ENCODE results near the gene HAAO. TPM values are rescaled to one million over a fixed set of nuclear protein-coding genes. Genes with fewer than 3 reads are reported as not detected.
"Not testable (repeated sequence)": the region's sequence is repeated elsewhere in the genome, so short reads cannot be mapped to it uniquely, and the experiment has no call there.

The HAAO gene
- total RNA-seq, result 1 to 10 TPM in 1 of 2 donors, under 1 TPM in 1; 0.65 to 6.1 TPM

DNA sequence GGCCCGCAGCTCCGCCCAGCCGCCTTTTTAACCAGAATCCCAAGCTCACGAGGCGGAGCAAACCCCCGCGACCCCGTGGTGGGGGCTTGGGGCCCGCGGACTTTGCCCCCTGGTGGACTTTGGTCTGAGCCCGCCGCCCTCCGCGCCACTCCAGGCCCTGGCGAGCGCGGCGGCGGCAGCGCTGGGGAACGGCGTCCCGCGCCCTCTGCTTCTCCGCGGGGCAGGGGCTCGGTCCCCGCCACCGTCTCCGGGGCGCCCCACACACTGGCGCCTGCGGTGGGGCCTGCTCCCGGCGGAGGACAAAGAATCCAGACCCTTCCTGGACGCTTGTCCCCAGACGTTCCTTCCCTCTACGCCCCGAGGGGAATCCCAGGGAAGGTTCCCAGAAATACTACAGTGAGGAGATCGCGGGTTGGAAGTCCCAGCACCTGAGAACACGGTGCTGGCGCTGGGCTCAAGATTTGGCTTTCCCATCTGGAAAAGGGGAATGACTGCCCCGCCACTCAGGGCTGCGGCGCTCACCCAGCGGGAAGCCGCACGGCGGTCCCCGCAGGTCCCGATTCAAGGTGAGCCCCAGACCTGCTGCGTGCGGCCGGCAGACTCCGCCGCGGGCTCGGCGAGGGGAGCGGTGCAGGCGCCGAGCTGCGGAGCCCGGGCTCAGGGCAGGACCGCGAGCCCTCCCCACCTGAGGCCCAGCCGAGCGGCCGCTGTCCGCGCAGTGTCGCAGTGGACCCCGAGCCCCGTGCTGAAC is at the start of gene HAAO:
TSS of gene HAAO (minus strand) at position 1 of the 751 bp plus-strand sequence. CDS start 47 bp downstream, outside the sequence.
- Mint-ChIP-seq H3K36me3 (ENCODE audit: insufficient read depth in 2 of 2) (peaks cover 4 to 11% of the 10 kb centered on the region in 2 donors), H3K4me3 (peak within 1 kb of the TSS; percentile 73 to 85), H3K27me3 (ENCODE audit: low read depth) (peaks cover 44% of the 10 kb centered on the region), H3K9me3 (no peaks in the 10 kb centered on the region), H3K27ac (peak within 1 kb of the TSS; percentile 77), H3K4me1 (ENCODE audit: low read depth) (peaks cover 71% of the 10 kb centered on the region)
- ATAC-seq (replicated peaks in 1 of 2) (peak; percentile 56 to 59), DNase-seq (peak; percentile 28 to 29)

DNA sequence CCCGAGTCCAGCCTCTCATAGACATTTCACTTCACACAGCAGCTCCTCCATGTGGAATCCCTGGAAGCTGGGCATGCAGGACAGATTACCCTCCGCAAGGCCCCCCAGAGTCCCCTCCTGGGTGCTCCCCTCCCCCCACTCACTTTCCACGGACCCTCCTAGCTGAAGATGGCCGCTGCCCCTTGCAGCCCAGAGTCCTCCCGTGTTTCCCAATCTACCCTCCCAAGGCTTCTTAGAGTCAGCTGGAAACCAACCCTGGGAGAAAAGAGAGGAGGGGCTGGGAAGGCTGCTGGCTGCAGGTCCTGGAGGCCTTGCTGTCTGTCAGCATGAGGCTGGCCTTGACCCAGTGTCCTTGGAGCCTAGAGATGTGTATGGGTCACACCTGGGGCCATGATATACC is 49.0 kb upstream of the HAAO start:
- DNase-seq (no peak), ATAC-seq (replicated peaks in 1 of 2) (no peak)
- no peaks in the 10 kb centered on the region for H3K27me3 Mint-ChIP-seq (ENCODE audit: low read depth)
- no peaks in the 10 kb centered on the region for H3K4me1 Mint-ChIP-seq (ENCODE audit: low read depth)
- no peak overlapping the region for H3K4me3 Mint-ChIP-seq
- peaks cover 0 to 2% of the 10 kb centered on the region in 2 donors for H3K9me3 Mint-ChIP-seq
- no peaks in the 10 kb centered on the region for H3K36me3 Mint-ChIP-seq (ENCODE audit: insufficient read depth in 2 of 2)
- no peak overlapping the region for H3K27ac Mint-ChIP-seq

DNA sequence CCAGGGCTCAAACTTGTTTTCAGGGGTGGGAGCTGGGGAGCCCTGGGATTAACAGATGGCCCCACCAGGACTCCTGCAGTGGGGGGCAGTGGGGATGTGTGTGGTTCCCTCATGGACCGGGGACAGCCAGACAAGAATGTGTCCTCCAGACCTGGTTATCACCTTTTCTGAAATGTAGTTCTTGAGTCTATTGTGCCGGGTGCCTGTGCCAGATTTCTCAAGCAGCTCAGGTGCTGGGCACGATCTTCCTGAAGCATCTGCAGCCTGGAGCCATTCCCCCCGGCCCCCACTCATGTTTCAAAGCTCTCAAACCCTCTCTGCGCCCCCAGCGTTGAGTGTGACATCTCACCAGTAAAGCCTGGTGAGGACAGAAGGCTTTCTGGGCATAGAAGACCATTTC is 48.4 kb upstream of the HAAO start:
- Mint-ChIP-seq H3K27ac (no peak overlapping the region), H3K36me3 (ENCODE audit: insufficient read depth in 2 of 2) (peaks cover 1% of the 10 kb centered on the region in 2 donors), H3K4me3 (no peak overlapping the region), H3K9me3 (peaks cover 0 to 2% of the 10 kb centered on the region in 2 donors), H3K4me1 (ENCODE audit: low read depth) (no peaks in the 10 kb centered on the region), H3K27me3 (ENCODE audit: low read depth) (no peaks in the 10 kb centered on the region)
- no peak for ATAC-seq (replicated peaks in 1 of 2)
- DNase-seq, result no peak

DNA sequence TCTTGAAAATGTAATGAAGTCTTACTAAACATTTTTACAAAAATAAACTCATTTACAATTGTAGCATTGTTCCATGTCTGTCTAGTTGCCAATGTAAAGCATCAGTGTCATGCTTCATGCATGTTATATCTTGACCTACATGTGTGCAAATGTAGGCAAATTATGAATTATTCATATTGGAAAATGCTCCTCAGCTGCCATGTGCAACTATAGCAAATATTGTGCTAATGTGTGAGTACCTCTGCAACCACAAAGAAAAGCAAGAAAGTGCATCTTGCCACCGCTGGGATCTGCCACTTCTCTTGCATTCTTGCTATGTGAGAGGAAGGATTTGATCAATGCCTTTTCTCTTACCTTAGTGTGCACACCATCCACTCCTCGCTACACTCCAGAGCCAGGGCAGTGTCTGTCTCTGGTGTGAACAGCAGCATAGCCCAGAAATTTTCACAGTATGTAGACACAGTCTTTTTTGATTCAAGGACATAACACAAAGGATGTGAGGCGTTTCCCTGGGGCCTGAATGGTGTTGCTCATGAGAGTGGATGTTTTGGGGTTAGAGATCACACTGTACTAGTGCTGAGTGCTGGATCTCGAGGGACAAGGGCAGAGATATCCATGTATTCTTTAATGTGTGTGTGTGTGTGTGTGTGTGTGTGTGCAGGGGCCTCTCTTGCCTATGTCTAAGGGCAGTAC is 47.6 kb upstream of the HAAO start:
- Mint-ChIP-seq H3K4me3 (no peak overlapping the region), H3K27ac (no peak overlapping the region), H3K4me1 (ENCODE audit: low read depth) (no peaks in the 10 kb centered on the region), H3K9me3 (peaks cover 0 to 2% of the 10 kb centered on the region in 2 donors), H3K27me3 (ENCODE audit: low read depth) (no peaks in the 10 kb centered on the region), H3K36me3 (ENCODE audit: insufficient read depth in 2 of 2) (peaks cover 1% of the 10 kb centered on the region in 2 donors)
- DNase-seq, result no peak
- ATAC-seq (replicated peaks in 1 of 2), result no peak

DNA sequence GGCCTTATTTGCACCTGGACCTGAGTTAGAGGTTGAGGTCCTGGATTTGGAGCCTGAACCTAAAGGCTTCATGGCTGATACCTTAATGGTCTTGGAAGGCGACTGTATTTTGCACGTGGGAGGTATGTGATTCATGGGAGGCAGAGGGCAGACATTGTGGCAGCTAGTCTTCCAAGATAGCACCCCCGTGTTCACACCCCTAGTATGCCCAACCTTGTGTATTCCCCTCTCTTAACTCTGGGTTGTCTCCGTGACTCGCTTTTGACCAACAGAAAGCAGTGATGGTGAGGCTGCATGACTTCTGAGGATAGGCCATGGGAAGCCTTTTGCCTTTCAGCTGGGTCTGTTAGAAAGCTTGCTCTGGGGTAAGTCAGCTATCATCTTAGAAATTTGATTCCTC is 45.8 kb upstream of the HAAO start:
- DNase-seq (no peak), ATAC-seq (replicated peaks in 1 of 2) (no peak)
- peaks cover 0 to 2% of the 10 kb centered on the region in 2 donors for H3K9me3 Mint-ChIP-seq
- no peak overlapping the region for H3K4me3 Mint-ChIP-seq
- H3K4me1 Mint-ChIP-seq (ENCODE audit: low read depth), result no peaks in the 10 kb centered on the region
- H3K27ac Mint-ChIP-seq, result no peak overlapping the region
- H3K27me3 Mint-ChIP-seq (ENCODE audit: low read depth), result no peaks in the 10 kb centered on the region
- peaks cover 1% of the 10 kb centered on the region in 2 donors for H3K36me3 Mint-ChIP-seq (ENCODE audit: insufficient read depth in 2 of 2)

DNA sequence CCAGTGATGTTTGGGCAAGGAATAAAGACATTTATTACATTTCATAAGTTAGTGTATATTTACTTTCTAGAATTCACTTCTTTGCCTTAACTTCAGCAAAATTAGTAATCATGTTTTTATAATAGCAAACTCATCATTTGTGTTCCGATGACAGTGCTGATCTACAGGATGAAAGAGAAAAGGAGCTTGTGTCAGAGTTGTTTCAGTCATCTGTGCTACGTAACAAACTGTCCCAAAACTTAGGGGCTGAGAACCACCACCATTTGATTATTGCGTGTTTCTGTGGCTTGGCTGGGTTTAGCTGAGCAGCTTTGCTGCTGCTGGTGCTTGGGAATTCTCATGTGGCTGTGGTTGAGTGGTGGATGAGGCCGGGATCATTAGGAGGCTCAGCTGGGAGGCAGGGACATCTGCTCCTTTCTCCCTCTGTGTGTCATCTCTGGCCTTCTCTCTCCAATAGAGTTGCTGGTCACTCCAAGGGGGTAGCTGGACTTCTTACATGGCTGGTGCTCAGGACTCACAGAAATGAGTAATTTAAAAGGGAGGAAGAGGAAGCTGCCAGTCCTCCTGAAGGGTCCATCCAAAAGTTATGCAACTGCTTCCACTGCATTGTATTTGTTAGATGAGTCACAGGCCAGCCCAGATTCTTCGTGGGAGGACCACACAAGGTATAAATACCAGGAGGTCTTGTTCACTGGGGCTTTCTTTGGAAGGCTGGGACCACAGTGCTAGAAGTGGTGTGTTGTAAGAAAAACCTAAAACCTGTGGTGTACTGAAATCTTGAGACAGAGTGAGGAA is 43.4 kb upstream of the HAAO start:
- DNase-seq, result no peak
- ATAC-seq (replicated peaks in 1 of 2), result no peak
- Mint-ChIP-seq H3K4me3 (no peak overlapping the region), H3K27ac (no peak overlapping the region), H3K36me3 (ENCODE audit: insufficient read depth in 2 of 2) (peaks cover 1% of the 10 kb centered on the region in 2 donors), H3K9me3 (peaks cover 0 to 2% of the 10 kb centered on the region in 2 donors), H3K27me3 (ENCODE audit: low read depth) (no peaks in the 10 kb centered on the region), H3K4me1 (ENCODE audit: low read depth) (no peaks in the 10 kb centered on the region)

DNA sequence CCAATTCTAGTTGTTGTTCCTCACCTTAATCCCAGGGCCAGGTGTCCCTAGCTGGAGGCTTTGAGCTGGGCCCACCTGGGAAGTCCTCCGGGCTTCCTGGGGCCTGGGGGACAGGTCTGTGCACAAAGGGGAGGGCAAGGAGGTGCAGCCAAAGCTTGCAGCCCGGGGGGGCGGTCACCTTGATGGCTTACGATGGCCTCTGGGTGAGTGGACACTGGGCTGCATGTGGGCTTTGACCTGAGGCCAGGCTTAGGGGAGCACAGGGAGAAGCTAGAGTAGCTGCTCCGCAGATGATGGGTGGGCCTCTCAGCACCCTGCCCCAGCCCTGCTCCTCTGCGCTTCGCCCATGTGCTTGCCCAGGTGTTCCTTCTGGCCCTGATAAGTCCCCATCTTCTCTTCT is 41.8 kb upstream of the HAAO start:
- Mint-ChIP-seq H3K9me3 (peaks cover 0 to 2% of the 10 kb centered on the region in 2 donors), H3K27me3 (ENCODE audit: low read depth) (no peaks in the 10 kb centered on the region), H3K4me3 (no peak overlapping the region), H3K36me3 (ENCODE audit: insufficient read depth in 2 of 2) (peaks cover 1% of the 10 kb centered on the region in 2 donors), H3K4me1 (ENCODE audit: low read depth) (no peaks in the 10 kb centered on the region), H3K27ac (no peak overlapping the region)
- ATAC-seq (replicated peaks in 1 of 2), result no peak
- no peak for DNase-seq

DNA sequence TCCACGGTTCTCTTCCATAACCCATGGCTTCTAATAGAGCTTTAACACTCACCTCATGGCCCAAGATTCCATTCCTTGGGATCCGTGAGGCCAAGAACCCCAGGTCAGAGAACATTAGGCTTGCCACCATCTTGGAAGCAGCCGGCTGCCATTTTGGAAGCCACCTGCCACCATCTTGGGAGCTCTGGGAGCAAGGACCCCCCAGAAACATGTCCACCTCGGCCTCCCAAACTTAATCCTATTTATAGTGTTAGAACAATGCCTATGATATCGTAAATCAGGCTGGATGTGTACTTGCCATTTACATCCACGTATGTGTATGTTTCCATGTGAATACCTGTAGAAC is 39.9 kb upstream of the HAAO start:
- peaks cover 9% of the 10 kb centered on the region for H3K4me1 Mint-ChIP-seq (ENCODE audit: low read depth)
- H3K4me3 Mint-ChIP-seq, result no peak overlapping the region
- H3K9me3 Mint-ChIP-seq, result no peaks in the 10 kb centered on the region
- DNase-seq, result no peak
- no peak overlapping the region for H3K27ac Mint-ChIP-seq
- H3K27me3 Mint-ChIP-seq (ENCODE audit: low read depth), result peaks cover 7% of the 10 kb centered on the region
- H3K36me3 Mint-ChIP-seq (ENCODE audit: insufficient read depth in 2 of 2), result peaks cover 1% of the 10 kb centered on the region in 2 donors
- ATAC-seq (replicated peaks in 1 of 2), result no peak

DNA sequence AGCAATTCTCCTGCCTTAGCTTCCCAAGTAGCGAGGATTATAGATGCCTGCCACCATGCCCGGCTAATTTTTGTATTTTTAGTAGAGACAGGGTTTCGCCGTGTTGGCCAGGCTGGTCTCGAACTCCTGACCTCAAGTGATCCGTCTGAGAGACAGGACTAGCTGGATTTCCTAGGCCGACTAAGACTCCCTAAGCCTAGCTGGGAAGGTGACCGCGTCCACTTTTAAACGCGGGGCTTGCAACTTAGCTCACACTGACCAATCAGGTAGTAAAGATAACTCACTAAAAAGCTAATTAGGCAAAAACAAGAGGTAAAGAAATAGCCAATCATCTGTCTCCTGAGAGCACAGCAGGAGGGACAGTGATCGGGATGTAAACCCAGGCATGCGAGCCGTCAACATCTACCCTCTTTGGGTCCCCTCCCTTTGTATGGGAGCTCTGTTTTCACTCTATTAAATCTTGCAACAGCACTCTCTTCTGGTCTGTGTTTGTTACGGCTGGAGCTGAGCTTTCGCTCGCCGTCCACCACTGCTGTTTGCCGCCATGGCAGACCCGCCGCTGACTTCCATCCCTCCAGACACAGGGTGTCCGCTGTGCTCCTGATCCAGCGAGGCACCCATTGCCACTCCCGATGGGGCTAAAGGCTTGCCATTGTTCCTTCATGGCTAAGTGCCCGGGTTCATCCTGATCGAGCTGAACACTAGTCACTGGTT is 39.3 kb upstream of the HAAO start:
- not testable (repeated sequence) for H3K27ac Mint-ChIP-seq; ATAC-seq (replicated peaks in 1 of 2); H3K9me3 Mint-ChIP-seq; H3K36me3 Mint-ChIP-seq (ENCODE audit: insufficient read depth in 2 of 2); H3K27me3 Mint-ChIP-seq (ENCODE audit: low read depth); H3K4me3 Mint-ChIP-seq; DNase-seq
- peaks cover 11% of the 10 kb centered on the region for H3K4me1 Mint-ChIP-seq (ENCODE audit: low read depth)

DNA sequence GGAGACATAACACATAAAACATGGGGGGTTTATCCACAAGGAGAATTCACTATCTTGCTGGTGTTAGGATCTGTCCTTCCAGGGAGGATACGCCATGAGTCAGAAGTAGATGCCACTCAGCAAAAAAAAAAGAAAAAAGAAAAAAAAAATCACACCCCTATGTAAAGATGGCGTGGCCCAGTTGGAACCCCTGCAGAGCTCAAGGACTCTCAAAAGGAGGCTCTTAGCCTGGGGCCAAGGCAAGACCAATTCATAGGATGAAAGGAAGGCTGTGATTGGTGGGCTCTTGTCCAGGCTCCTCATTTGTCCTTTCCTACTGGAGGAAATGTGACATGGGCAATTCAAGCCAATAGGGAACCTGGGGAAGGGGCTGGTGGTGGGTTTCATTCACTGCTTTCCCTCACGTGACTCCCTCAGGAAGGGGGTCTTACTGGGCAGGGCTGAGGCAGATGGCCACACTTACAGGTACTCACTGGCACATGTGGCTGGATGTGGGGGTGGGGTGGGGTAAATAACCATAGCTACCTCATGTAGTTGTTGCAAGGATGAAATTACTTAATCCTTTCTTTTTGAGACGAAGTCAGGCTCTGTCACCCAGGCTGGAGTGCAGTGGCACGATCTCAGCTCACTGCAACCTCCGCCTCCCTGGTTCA is 38.7 kb upstream of the HAAO start:
- H3K9me3 Mint-ChIP-seq, result no peaks in the 10 kb centered on the region
- ATAC-seq (replicated peaks in 1 of 2), result no peak
- peaks cover 11% of the 10 kb centered on the region for H3K4me1 Mint-ChIP-seq (ENCODE audit: low read depth)
- no peak overlapping the region for H3K27ac Mint-ChIP-seq
- no peaks in the 10 kb centered on the region for H3K36me3 Mint-ChIP-seq (ENCODE audit: insufficient read depth in 2 of 2)
- H3K4me3 Mint-ChIP-seq, result no peak overlapping the region
- H3K27me3 Mint-ChIP-seq (ENCODE audit: low read depth), result peaks cover 16% of the 10 kb centered on the region
- no peak for DNase-seq

DNA sequence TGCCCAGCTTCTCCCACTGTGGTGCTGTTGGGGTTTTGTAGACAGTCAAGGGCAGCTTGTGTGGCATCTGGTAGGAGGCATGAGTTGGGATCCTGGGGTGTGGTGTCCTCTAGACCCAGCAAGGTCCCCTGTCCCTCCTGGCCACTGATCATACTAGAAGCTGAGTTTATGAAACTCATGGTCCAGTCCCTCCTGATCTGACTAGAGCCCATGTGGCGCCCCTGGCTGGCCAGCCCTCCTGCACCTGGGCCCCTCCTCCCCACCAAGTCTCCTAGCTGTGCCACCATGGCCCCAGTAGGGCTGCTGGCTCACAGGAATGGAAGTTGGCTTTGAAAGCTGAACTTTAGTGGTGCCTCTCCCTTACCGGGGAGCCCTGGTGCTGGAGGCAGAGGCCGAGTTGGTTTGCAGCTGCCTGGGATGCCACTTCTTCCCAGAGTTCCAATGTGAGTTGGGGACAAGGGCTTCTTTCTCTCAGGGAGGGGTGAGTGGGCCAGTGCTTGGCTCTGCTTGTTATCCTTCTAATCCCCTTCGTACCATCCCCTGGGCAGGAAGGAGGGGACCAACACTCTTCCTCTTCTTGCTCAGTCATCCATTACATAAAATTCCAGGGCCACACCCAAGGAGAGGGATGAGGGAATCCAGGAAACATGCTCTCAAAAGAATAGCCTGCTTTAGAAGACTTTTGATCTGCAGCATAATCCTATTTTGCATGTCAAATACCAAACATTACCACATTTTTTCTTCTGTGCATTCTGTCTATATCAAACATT is 37.5 kb upstream of the HAAO start:
- Mint-ChIP-seq H3K9me3 (no peaks in the 10 kb centered on the region), H3K4me1 (ENCODE audit: low read depth) (peaks cover 11% of the 10 kb centered on the region), H3K27ac (no peak overlapping the region), H3K36me3 (ENCODE audit: insufficient read depth in 2 of 2) (no peaks in the 10 kb centered on the region), H3K27me3 (ENCODE audit: low read depth) (peaks cover 16% of the 10 kb centered on the region), H3K4me3 (no peak overlapping the region)
- DNase-seq, result no peak
- ATAC-seq (replicated peaks in 1 of 2), result no peak
